Kidney (tissue), 14 donors: Measurements from ENCODE around the gene MUCL3. TPM values are rescaled to one million over a fixed set of nuclear protein-coding genes. Genes with fewer than 3 reads are reported as not detected.
"Not testable (repeated sequence)": the region's sequence is repeated elsewhere in the genome, so short reads cannot be mapped to it uniquely, and the experiment has no call there.

Source experiments
- DNase-seq, 5 donors: peaks; one replicate each; pipeline ENCODE4 v3.0.0-alpha.2; 2013 to 2020
- FAIRE-seq: peaks from 2 replicates; lab custom pipeline; 2012; peaks lifted over from hg19 to GRCh38; lab: Jason Lieb, UNC
- H3K27ac ChIP-seq, 2 donors: one replicate each; pipeline ENCODE4 v1.7.0; 2013; ENCODE audit warnings: low read depth in 2 of 2, low read length in 2 of 2, inconsistent platforms in 1 of 2
- H3K27me3 ChIP-seq: one replicate; pipeline ENCODE4 v1.7.1; 2013; ENCODE audit warnings: low read length, inconsistent platforms; ENCODE audit not compliant: control insufficient read depth, insufficient read depth
- H3K36me3 ChIP-seq, 3 donors: one replicate each; pipeline versions ENCODE4 v1.7.0 to v1.7.1; 2013; ENCODE audit warnings: low read length in 3 of 3, control low read depth in 1 of 3, inconsistent platforms in 1 of 3; ENCODE audit not compliant: insufficient read depth in 3 of 3, control insufficient read depth in 2 of 3
- H3K4me1 ChIP-seq, 3 donors: one replicate each; pipeline versions ENCODE4 v1.7.0 to v1.7.1; 2013; ENCODE audit warnings: low read length in 3 of 3, inconsistent platforms in 1 of 3, low read depth in 1 of 3; ENCODE audit not compliant: control insufficient read depth in 2 of 3, insufficient read depth in 2 of 3
- H3K4me3 ChIP-seq, 3 donors: one replicate each; pipeline versions ENCODE4 v1.7.0 to v1.8.1; 2013; ENCODE audit warnings: low read length in 3 of 3, control low read depth in 1 of 3, inconsistent platforms in 1 of 3
- H3K9ac ChIP-seq, 3 donors: one replicate each; pipeline versions ENCODE4 v1.7.0 to v1.7.1; 2013; ENCODE audit warnings: low read length in 3 of 3, control low read depth in 1 of 3, inconsistent platforms in 1 of 3
- H3K9me3 ChIP-seq, 3 donors: one replicate each; pipeline versions ENCODE4 v1.7.0 to v1.7.1; 2013; ENCODE audit warnings: low read length in 3 of 3, control low read depth in 1 of 3, inconsistent platforms in 1 of 3; ENCODE audit not compliant: control insufficient read depth in 2 of 3, insufficient read depth in 1 of 3
- intact Hi-C: fragments of 100-400 bp; cut with DNase I; formaldehyde crosslinking; loops from one replicate; pipeline ENCODE4 v1.11.1; 2022
- polyA plus RNA-seq: library from polyadenylated mRNA; stranded (reverse); fragments of 350-450 nt; fragmentation: Illumina TruSeq; extraction: RNeasy Lipid Tissue Mini Kit (QIAGEN cat#74804); gene quantifications from one replicate; pipeline ENCODE4 v1.2.3, GENCODE V29; 2014; ENCODE audit warnings: low read depth, low replicate concordance; ENCODE audit not compliant: insufficient read depth
- total RNA-seq: library from RNA; stranded (reverse); fragmentation: NEBNext Ultra II Directional; extraction: Animal tissue kit (Norgen Biotek cat#: 25700); gene quantifications from one replicate; pipeline ENCODE4 v1.2.1, GENCODE V29; 2021
- TF ChIP-seq, protein P1 (sequence below): IDR thresholded peaks from 3 replicates; pipeline ENCODE4 v1.5.1; 2012; ENCODE audit warnings: mild to moderate bottlenecking, moderate library complexity, borderline replicate concordance; ENCODE audit not compliant: insufficient read depth; ENCODE audit errors: extremely low read depth
- donor health status: control.
- donor health status: control.
- donor health status: control.
- donor health status: control.
- donor health status: control.
- donor health status: DM: yes; HTN: yes; CAD: no.
- donor health status: Normal renal cell carcinoma (clear cell type).

Gene MUCL3
- total and polyA plus RNA-seq, 2 donors from 2014 or later = 0.13 TPM; not detected in 1

DNA sequence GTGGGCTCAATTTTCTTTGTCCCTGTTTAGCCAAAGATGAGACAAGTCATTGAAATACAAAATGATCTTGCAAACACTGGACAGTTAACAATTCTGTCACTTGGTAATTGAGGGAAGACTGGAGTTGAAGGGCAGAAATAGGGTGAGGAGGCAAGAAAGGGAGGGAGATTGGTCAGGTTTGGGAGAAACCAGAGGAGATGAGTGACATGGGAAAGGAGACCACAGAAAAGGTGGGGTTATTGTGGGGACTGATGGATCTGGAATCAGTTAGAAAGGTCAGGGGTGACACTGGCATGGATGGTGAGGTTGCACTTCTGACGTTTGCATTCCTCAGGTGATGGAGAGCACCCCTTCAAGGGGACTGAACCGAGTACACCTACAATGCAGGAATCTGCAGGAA is 32.1 kb upstream of the MUCL3 start:
- Histone ChIP-seq H3K9ac (peak overlapping the region; percentile 78 to 95 (median 89)), H3K27ac (no peak overlapping the region), H3K4me1 (peaks cover 0 to 16% (median 10%) of the 10 kb centered on the region in 3 donors), H3K27me3 (no peaks in the 10 kb centered on the region), H3K4me3 (peak overlapping the region; percentile 94 to 97 (median 96)), H3K9me3 (no peaks in the 10 kb centered on the region), H3K36me3 (peaks cover 2 to 30% (median 11%) of the 10 kb centered on the region in 3 donors)
- intact Hi-C loops = no loop called here
- FAIRE-seq (no peak), DNase-seq (no peak)
- TF ChIP-seq, protein P1, sequence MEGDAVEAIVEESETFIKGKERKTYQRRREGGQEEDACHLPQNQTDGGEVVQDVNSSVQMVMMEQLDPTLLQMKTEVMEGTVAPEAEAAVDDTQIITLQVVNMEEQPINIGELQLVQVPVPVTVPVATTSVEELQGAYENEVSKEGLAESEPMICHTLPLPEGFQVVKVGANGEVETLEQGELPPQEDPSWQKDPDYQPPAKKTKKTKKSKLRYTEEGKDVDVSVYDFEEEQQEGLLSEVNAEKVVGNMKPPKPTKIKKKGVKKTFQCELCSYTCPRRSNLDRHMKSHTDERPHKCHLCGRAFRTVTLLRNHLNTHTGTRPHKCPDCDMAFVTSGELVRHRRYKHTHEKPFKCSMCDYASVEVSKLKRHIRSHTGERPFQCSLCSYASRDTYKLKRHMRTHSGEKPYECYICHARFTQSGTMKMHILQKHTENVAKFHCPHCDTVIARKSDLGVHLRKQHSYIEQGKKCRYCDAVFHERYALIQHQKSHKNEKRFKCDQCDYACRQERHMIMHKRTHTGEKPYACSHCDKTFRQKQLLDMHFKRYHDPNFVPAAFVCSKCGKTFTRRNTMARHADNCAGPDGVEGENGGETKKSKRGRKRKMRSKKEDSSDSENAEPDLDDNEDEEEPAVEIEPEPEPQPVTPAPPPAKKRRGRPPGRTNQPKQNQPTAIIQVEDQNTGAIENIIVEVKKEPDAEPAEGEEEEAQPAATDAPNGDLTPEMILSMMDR = no peak

DNA sequence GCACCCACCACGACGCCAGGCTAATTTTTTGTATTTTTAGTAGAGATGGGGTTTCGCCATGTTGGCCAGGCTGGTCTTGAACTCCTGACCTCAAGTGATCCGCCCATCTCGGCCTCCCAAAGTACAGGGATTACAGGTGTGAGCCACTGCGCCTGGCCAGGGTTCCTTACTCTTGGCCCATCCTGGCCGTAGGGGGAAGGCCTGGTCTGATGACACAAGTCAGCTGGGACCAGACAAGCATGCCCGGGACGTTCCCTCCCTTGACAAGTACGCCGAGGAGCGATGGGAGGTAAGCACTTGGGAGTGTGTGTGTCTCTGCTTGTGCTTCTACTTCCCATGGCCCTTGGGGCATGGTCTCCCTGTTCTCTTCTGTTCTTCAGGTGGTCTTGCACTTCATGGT is 30.3 kb upstream of the MUCL3 start:
- H3K27ac ChIP-seq, H3K9me3 ChIP-seq, H3K9ac ChIP-seq, FAIRE-seq, H3K4me3 ChIP-seq, H3K27me3 ChIP-seq: not testable (repeated sequence)
- peak in 1 of 5 donors; percentile 78 for DNase-seq
- intact Hi-C loops = loop anchor here (10.0 kb wide), 1 partner anchor 164 kb away; no protein-coding TSS in a partner anchor
- peaks cover 0 to 22% (median 19%) of the 10 kb centered on the region in 3 donors for H3K4me1 ChIP-seq
- H3K36me3 ChIP-seq = peaks cover 2 to 30% (median 11%) of the 10 kb centered on the region in 3 donors

DNA sequence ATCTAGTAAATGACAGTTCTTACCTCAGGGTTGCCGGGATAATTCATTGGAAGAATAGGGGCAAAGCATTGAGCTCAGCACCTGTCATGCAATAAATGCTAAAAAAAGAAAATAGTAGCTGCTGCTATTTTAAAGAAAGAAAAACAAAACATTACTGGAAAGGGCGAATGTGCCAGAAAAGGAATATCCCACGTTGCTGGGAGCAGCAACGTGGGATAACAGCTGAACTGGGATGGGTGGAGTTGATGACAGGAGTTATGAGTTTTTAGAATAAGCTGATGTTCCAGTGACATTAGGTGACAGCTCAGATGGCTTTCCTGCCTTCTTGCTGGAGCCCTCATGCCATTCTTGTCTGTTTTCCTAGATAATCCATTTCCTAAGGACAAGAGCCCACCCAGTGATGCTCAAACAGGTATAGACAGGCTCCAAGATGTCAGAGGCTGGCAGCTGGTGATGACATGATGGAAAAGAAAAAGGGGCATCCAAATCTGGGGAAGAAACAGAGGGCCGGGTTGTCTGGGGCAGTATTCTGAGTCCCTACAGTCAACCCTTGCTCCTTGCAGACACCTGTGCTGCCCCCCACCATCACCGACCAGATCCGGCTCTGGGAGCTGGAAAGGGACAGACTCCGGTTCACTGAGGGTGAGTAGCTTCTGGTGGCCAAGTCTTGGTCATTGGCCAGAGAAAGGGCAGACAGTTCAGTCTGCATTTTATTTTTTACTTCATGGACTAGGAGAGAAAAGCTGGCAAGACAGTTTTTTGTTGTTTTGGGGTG is 27.8 kb upstream of the MUCL3 start:
- Histone ChIP-seq H3K27ac (peak overlapping the region; percentile 80 to 93), H3K9me3 (no peaks in the 10 kb centered on the region), H3K4me1 (peaks cover 0 to 35% (median 32%) of the 10 kb centered on the region in 3 donors), H3K4me3 (no peak overlapping the region), H3K9ac (peak overlapping the region in 1 of 3 donors; percentile 94), H3K27me3 (no peaks in the 10 kb centered on the region), H3K36me3 (peaks cover 2 to 30% (median 11%) of the 10 kb centered on the region in 3 donors)
- TF ChIP-seq, protein P1 = no peak
- intact Hi-C loops = loop anchor here (10.0 kb wide), 1 partner anchor 162 kb away; no protein-coding TSS in a partner anchor
- DNase-seq (no peak), FAIRE-seq (no peak)

DNA sequence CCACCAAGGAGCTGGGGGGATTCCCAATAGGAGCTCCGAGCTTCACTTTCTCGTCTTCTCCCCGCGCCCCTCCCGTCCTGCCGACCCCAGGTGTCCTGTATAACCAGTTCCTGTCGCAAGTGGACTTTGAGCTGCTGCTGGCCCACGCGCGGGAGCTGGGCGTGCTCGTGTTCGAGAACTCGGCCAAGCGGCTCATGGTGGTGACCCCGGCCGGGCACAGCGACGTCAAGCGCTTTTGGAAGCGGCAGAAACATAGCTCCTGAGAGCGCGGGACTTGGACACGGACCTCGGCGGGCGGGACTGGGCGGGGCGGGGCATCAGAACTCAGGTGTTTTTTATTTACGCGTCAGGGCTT is 27.1 kb upstream of the MUCL3 start:
- H3K9ac ChIP-seq = peak overlapping the region in 1 of 3 donors; percentile 94
- peak overlapping the region; percentile 80 to 93 for H3K27ac ChIP-seq
- H3K36me3 ChIP-seq = peaks cover 2 to 30% (median 11%) of the 10 kb centered on the region in 3 donors
- peak overlapping the region in 2 of 3 donors; percentile 23 to 76 for H3K4me3 ChIP-seq
- no peak for DNase-seq
- no peaks in the 10 kb centered on the region for H3K9me3 ChIP-seq
- no peaks in the 10 kb centered on the region for H3K27me3 ChIP-seq
- TF ChIP-seq, protein P1 = no peak
- peaks cover 0 to 34% (median 29%) of the 10 kb centered on the region in 3 donors for H3K4me1 ChIP-seq
- FAIRE-seq = no peak
- intact Hi-C loops = loop anchor here (10.0 kb wide), 1 partner anchor 161 kb away; no protein-coding TSS in a partner anchor
